OCI-LY3 (cell line): Measurements from ENCODE around the gene RELN.

Source experiments
- H2AFZ ChIP-seq: fragments of 200-600, 300-600 bp; shearing (Covaris generic); 2 replicates; pipeline ENCODE4 v1.6.0; 2014; ENCODE audit warnings: antibody characterized with exemption, low read depth, low read length
- H3K27ac ChIP-seq: fragments of 200-600, 300-600 bp; sonication (generic); 2 replicates; pipeline ENCODE4 v1.5.1; 2014; ENCODE audit warnings: mild to moderate bottlenecking, low read length, moderate library complexity, mixed read lengths
- H3K27me3 ChIP-seq: fragments of 200-600, 300-600 bp; sonication (generic); 2 replicates; pipeline ENCODE4 v1.6.1; 2014; ENCODE audit warnings: low read depth, low read length, mixed read lengths
- H3K36me3 ChIP-seq: fragments of 200-600, 300-600 bp; sonication (generic); replicated peaks from 2 replicates; pipeline ENCODE3; 2014; ENCODE audit warnings: low read depth, low read length, mixed read lengths
- H3K4me1 ChIP-seq: fragments of 300-600, 200-600 bp; sonication (generic); 2 replicates; pipeline ENCODE4 v1.6.1; 2014; ENCODE audit warnings: low read length, mixed read lengths
- H3K4me2 ChIP-seq: fragments of 200-600, 300-600 bp; sonication (generic); 2 replicates; pipeline ENCODE4 v1.6.1; 2014; ENCODE audit warnings: low read length, mixed read lengths
- H3K4me3 ChIP-seq: fragments of 300-600, 200-600 bp; sonication (generic); 2 replicates; pipeline ENCODE4 v1.5.1; 2014; ENCODE audit warnings: antibody characterized with exemption, mild to moderate bottlenecking, low read length, moderate library complexity
- H3K79me2 ChIP-seq: fragments of 300-600, 200-600 bp; shearing (Covaris generic); 2 replicates; pipeline ENCODE4 v1.6.1; 2014; ENCODE audit warnings: mild to moderate bottlenecking, low read length, mixed read lengths
- H3K9ac ChIP-seq: fragments of 300-600, 200-600 bp; shearing (Covaris generic); 2 replicates; pipeline ENCODE4 v1.6.0; 2014; ENCODE audit warnings: mild to moderate bottlenecking, low read length, moderate library complexity
- H3K9me3 ChIP-seq: fragments of 200-600, 300-600 bp; shearing (Covaris generic); 2 replicates; pipeline ENCODE4 v1.6.1; 2014; ENCODE audit warnings: low read length, mixed read lengths; ENCODE audit not compliant: insufficient read depth
- H4K20me1 ChIP-seq: fragments of 200-600, 300-600 bp; sonication (generic); 2 replicates; pipeline ENCODE4 v1.6.1; 2016; ENCODE audit warnings: low read length, mixed read lengths; ENCODE audit not compliant: insufficient read depth
- CTCF ChIP-seq: fragments of 200-600, 300-600 bp; sonication (generic); IDR thresholded peaks from 2 replicates; pipeline ENCODE4 v1.5.1; 2014; ENCODE audit warnings: antibody characterized with exemption, low read length, low read depth
- EZH2phosphoT487 ChIP-seq: fragments of 200-600 bp; shearing (Covaris generic); IDR thresholded peaks from 2 replicates; pipeline ENCODE4 v1.6.1; 2018; ENCODE audit warnings: antibody characterized with exemption, mixed run types, low read depth

The RELN gene

GRCh38 chr7:104005197-104005596 lies 15.7 kb upstream of the RELN start:
- no peak overlapping the region for H3K4me2 ChIP-seq
- no peaks in the 10 kb centered on the region for H3K36me3 ChIP-seq
- H3K4me3 ChIP-seq = no peak overlapping the region
- H4K20me1 ChIP-seq = no peaks in the 10 kb centered on the region
- no peaks in the 10 kb centered on the region for H3K9me3 ChIP-seq
- H3K9ac ChIP-seq = no peak overlapping the region
- no peak overlapping the region for H3K27ac ChIP-seq
- H2AFZ ChIP-seq = no peak overlapping the region
- TF ChIP-seq CTCF (no peak), EZH2phosphoT487 (no peak)
- no peaks in the 10 kb centered on the region for H3K4me1 ChIP-seq
- H3K79me2 ChIP-seq = no peaks in the 10 kb centered on the region
- no peaks in the 10 kb centered on the region for H3K27me3 ChIP-seq

- H3K27ac ChIP-seq = no peak overlapping the region
- peak overlapping the region; percentile 45 for H3K4me2 ChIP-seq
- no peak overlapping the region for H2AFZ ChIP-seq
- TF ChIP-seq EZH2phosphoT487 = no peak
- TF ChIP-seq CTCF = no peak
- H3K9ac ChIP-seq = no peak overlapping the region
- H3K4me1 ChIP-seq = peaks cover 12% of the 10 kb centered on the region
- no peaks in the 10 kb centered on the region for H3K9me3 ChIP-seq
- H3K4me3 ChIP-seq = no peak overlapping the region
- no peaks in the 10 kb centered on the region for H3K36me3 ChIP-seq
- no peaks in the 10 kb centered on the region for H3K79me2 ChIP-seq
- H3K27me3 ChIP-seq = no peaks in the 10 kb centered on the region; the same call in 1 of the 2 replicates
- H4K20me1 ChIP-seq = no peaks in the 10 kb centered on the region
These were observed 7.2 kb upstream of the RELN start for GRCh38 chr7:103996639-103997038.

- Histone ChIP-seq H3K36me3 (no peaks in the 10 kb centered on the region), H3K9me3 (no peaks in the 10 kb centered on the region), H2AFZ (no peak overlapping the region), H3K4me1 (peaks cover 12% of the 10 kb centered on the region), H3K27me3 (no peaks in the 10 kb centered on the region; the same call in 1 of the 2 replicates), H3K79me2 (no peaks in the 10 kb centered on the region), H3K9ac (no peak overlapping the region), H3K4me3 (no peak overlapping the region), H4K20me1 (no peaks in the 10 kb centered on the region), H3K27ac (no peak overlapping the region), H3K4me2 (peak overlapping the region; percentile 45)
- TF ChIP-seq CTCF = no peak
- TF ChIP-seq EZH2phosphoT487 = no peak
These were observed 6.6 kb upstream of the RELN start for GRCh38 chr7:103996017-103996551.

- no peak overlapping the region for H2AFZ ChIP-seq
- no peaks in the 10 kb centered on the region for H4K20me1 ChIP-seq
- TF ChIP-seq EZH2phosphoT487 (no peak), CTCF (no peak)
- H3K4me2 ChIP-seq = no peak overlapping the region
- H3K9me3 ChIP-seq = no peaks in the 10 kb centered on the region
- no peaks in the 10 kb centered on the region; the same call in 1 of the 2 replicates for H3K27me3 ChIP-seq
- H3K9ac ChIP-seq = no peak overlapping the region
- H3K4me3 ChIP-seq = no peak overlapping the region
- H3K36me3 ChIP-seq = no peaks in the 10 kb centered on the region
- H3K27ac ChIP-seq = no peak overlapping the region
- peaks cover 12% of the 10 kb centered on the region for H3K4me1 ChIP-seq
- no peaks in the 10 kb centered on the region for H3K79me2 ChIP-seq
These were observed 6.1 kb upstream of the RELN start for GRCh38 chr7:103995554-103995953.
